Esophagus (tissue), 2 donors: Measurements from ENCODE around the gene ZCCHC4. TPM values are rescaled to one million over a fixed set of nuclear protein-coding genes. Genes with fewer than 3 reads are reported as not detected.

Experiments
- polyA plus RNA-seq, 2 donors: library from polyadenylated mRNA; stranded (reverse); fragments of 200-250 nt; gene quantifications; one replicate each; pipeline ENCODE4 v1.2.3, GENCODE V29; 2013
- donor health status: healthy with polysubstance abuse.
- donor health status: Bipolar disorder and iron deficiency.

Gene ZCCHC4
- polyA plus RNA-seq, 2 donors, result 3.5 to 5.9 TPM

Other genes starting within 250 kb of the ZCCHC4 start
- gene SEPSECS, start 152.3 kb upstream of the ZCCHC4 start, polyA plus RNA-seq, result 1 to 10 TPM; 2.2 to 3.9 TPM
- gene PI4K2B, start 78.7 kb upstream of the ZCCHC4 start, polyA plus RNA-seq, result 10 to 100 TPM in 1 of 2 donors, 1 to 10 TPM in 1; 7.3 to 11.6 TPM
- gene ANAPC4, start 64.5 kb downstream of the ZCCHC4 start, polyA plus RNA-seq, result 10 to 100 TPM; 13.8 to 22.5 TPM